ENCODE measurements around the gene ACBD6.

DNA sequence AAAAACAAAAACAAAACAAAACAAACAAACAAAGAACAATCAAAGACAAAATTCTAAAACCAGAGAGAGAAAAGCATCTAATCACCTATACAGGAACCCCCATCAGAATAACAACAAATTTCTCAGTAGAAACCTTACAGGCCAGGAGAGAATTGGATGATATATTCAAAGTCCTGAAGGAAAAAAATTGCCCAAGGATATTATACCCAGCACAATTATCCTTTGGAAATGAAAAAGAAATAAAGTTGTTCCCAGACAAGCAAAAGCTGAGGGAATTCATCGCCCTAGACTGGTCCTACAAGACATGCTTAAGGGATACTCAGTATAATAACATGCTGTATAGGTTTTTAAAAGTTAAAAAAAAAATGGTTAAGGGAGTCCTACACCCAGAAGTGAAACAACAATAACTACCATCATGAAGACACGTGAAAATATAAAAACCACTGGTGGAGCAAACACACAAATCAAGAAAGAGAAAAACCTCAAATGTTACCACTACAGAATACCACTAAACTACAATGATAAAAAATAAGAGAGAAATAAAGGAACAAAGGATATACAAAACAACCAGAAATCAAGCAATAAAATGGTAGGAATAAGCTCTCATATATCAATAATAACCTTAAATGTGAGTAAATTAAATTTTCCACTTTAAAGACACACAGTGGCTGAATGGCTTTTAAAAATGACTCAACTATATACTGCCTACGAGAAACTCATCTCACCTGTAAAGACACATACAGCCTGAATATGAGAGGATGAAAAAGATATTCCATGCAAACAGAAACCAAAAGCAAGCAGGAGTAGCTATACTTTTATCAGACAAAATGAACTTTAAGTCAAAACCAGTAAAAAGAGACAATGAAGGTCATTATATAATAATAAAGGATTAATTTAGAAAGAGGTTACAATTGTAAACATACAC, 121.9 kb downstream of the ACBD6 start:
- TF ChIP-seq EZH2 (IDR thresholded peaks at IDR 0.05; ENCODE audit: borderline replicate concordance, low read length), result no peak
- TF ChIP-seq, protein P1, sequence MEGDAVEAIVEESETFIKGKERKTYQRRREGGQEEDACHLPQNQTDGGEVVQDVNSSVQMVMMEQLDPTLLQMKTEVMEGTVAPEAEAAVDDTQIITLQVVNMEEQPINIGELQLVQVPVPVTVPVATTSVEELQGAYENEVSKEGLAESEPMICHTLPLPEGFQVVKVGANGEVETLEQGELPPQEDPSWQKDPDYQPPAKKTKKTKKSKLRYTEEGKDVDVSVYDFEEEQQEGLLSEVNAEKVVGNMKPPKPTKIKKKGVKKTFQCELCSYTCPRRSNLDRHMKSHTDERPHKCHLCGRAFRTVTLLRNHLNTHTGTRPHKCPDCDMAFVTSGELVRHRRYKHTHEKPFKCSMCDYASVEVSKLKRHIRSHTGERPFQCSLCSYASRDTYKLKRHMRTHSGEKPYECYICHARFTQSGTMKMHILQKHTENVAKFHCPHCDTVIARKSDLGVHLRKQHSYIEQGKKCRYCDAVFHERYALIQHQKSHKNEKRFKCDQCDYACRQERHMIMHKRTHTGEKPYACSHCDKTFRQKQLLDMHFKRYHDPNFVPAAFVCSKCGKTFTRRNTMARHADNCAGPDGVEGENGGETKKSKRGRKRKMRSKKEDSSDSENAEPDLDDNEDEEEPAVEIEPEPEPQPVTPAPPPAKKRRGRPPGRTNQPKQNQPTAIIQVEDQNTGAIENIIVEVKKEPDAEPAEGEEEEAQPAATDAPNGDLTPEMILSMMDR (IDR thresholded peaks at IDR 0.05; ENCODE audit: low read length), result no peak
